Rectal smooth muscle tissue (tissue), 1 donor: Measurements from ENCODE around the gene CTDSPL.

Experiments used
- H3K27ac ChIP-seq: one replicate; pipeline ENCODE4 v1.7.0; 2013; ENCODE audit warnings: low read depth, low read length, inconsistent platforms
- H3K27me3 ChIP-seq: one replicate; pipeline ENCODE4 v1.7.0; 2013; ENCODE audit warnings: low read length; ENCODE audit not compliant: control insufficient read depth, insufficient read depth
- H3K36me3 ChIP-seq: one replicate; pipeline ENCODE4 v1.7.0; 2013; ENCODE audit warnings: low read length; ENCODE audit not compliant: control insufficient read depth, insufficient read depth
- H3K4me1 ChIP-seq: one replicate; pipeline ENCODE4 v1.7.0; 2013; ENCODE audit warnings: low read length; ENCODE audit not compliant: control insufficient read depth, insufficient read depth
- H3K4me3 ChIP-seq: one replicate; pipeline ENCODE4 v1.7.0; 2013; ENCODE audit warnings: low read length
- H3K9ac ChIP-seq: one replicate; pipeline ENCODE4 v1.7.0; 2013; ENCODE audit warnings: low read length

Gene CTDSPL

GRCh38 chr3:37993820-37994638 is 132.3 kb downstream of the CTDSPL start:
- H3K4me3 ChIP-seq: peak overlapping the region; percentile 71
- peak overlapping the region; percentile 53 for H3K9ac ChIP-seq
- H3K27ac ChIP-seq: peak overlapping the region; percentile 25
- H3K27me3 ChIP-seq: no peaks in the 10 kb centered on the region
- peaks cover 10% of the 10 kb centered on the region for H3K4me1 ChIP-seq
- H3K36me3 ChIP-seq: peaks cover 5% of the 10 kb centered on the region

- Histone ChIP-seq H3K27me3 (no peaks in the 10 kb centered on the region), H3K9ac (no peak overlapping the region), H3K4me1 (peaks cover 12% of the 10 kb centered on the region), H3K4me3 (peak overlapping the region; percentile 71), H3K36me3 (peaks cover 5% of the 10 kb centered on the region), H3K27ac (no peak overlapping the region)
Measured at GRCh38 chr3:37994639-37994972, 132.9 kb downstream of the CTDSPL start.

GRCh38 chr3:37995652-37996641 is 134.3 kb downstream of the CTDSPL start:
- Histone ChIP-seq H3K27ac (no peak overlapping the region), H3K4me1 (peaks cover 12% of the 10 kb centered on the region), H3K27me3 (no peaks in the 10 kb centered on the region), H3K9ac (no peak overlapping the region), H3K36me3 (peaks cover 7% of the 10 kb centered on the region), H3K4me3 (no peak overlapping the region)

- H3K9ac ChIP-seq: no peak overlapping the region
- H3K27me3 ChIP-seq: no peaks in the 10 kb centered on the region
- H3K4me3 ChIP-seq: no peak overlapping the region
- peaks cover 12% of the 10 kb centered on the region for H3K4me1 ChIP-seq
- no peak overlapping the region for H3K27ac ChIP-seq
- peaks cover 7% of the 10 kb centered on the region for H3K36me3 ChIP-seq
Measured at GRCh38 chr3:37996785-37997301, 135.2 kb downstream of the CTDSPL start.

- no peaks in the 10 kb centered on the region for H3K27me3 ChIP-seq
- peaks cover 11% of the 10 kb centered on the region for H3K36me3 ChIP-seq
- H3K9ac ChIP-seq: no peak overlapping the region
- H3K27ac ChIP-seq: no peak overlapping the region
- no peak overlapping the region for H3K4me3 ChIP-seq
- H3K4me1 ChIP-seq: peaks cover 12% of the 10 kb centered on the region
Measured at GRCh38 chr3:37997342-37997741, 135.7 kb downstream of the CTDSPL start.

GRCh38 chr3:37997791-37998370 is 136.2 kb downstream of the CTDSPL start:
- Histone ChIP-seq H3K36me3 (peaks cover 13% of the 10 kb centered on the region), H3K9ac (no peak overlapping the region), H3K4me3 (no peak overlapping the region), H3K27ac (peak overlapping the region; percentile 85), H3K4me1 (peaks cover 12% of the 10 kb centered on the region), H3K27me3 (no peaks in the 10 kb centered on the region)

GRCh38 chr3:37999836-38000235 is 138.2 kb downstream of the CTDSPL start:
- Histone ChIP-seq H3K36me3 (peaks cover 13% of the 10 kb centered on the region), H3K4me3 (no peak overlapping the region), H3K27me3 (no peaks in the 10 kb centered on the region), H3K9ac (no peak overlapping the region), H3K4me1 (peaks cover 9% of the 10 kb centered on the region), H3K27ac (no peak overlapping the region)

- H3K4me1 ChIP-seq: peaks cover 9% of the 10 kb centered on the region
- no peak overlapping the region for H3K27ac ChIP-seq
- no peak overlapping the region for H3K4me3 ChIP-seq
- no peaks in the 10 kb centered on the region for H3K27me3 ChIP-seq
- H3K9ac ChIP-seq: no peak overlapping the region
- H3K36me3 ChIP-seq: peaks cover 10% of the 10 kb centered on the region
Measured at GRCh38 chr3:38000242-38000916, 138.7 kb downstream of the CTDSPL start.

GRCh38 chr3:38000965-38001455 is 139.3 kb downstream of the CTDSPL start:
- no peaks in the 10 kb centered on the region for H3K27me3 ChIP-seq
- no peak overlapping the region for H3K9ac ChIP-seq
- peaks cover 8% of the 10 kb centered on the region for H3K36me3 ChIP-seq
- H3K27ac ChIP-seq: no peak overlapping the region
- H3K4me1 ChIP-seq: peaks cover 9% of the 10 kb centered on the region
- H3K4me3 ChIP-seq: no peak overlapping the region

GRCh38 chr3:38001456-38002081 is 139.9 kb downstream of the CTDSPL start:
- H3K4me1 ChIP-seq: peaks cover 9% of the 10 kb centered on the region
- no peaks in the 10 kb centered on the region for H3K27me3 ChIP-seq
- peaks cover 8% of the 10 kb centered on the region for H3K36me3 ChIP-seq
- no peak overlapping the region for H3K27ac ChIP-seq
- H3K9ac ChIP-seq: no peak overlapping the region
- no peak overlapping the region for H3K4me3 ChIP-seq

GRCh38 chr3:38002291-38002876 is 140.7 kb downstream of the CTDSPL start:
- Histone ChIP-seq H3K27ac (no peak overlapping the region), H3K27me3 (no peaks in the 10 kb centered on the region), H3K9ac (no peak overlapping the region), H3K4me1 (peaks cover 9% of the 10 kb centered on the region), H3K36me3 (peaks cover 8% of the 10 kb centered on the region), H3K4me3 (no peak overlapping the region)
